ENCODE measurements around the gene SERP2. TPM values are rescaled to one million over a fixed set of nuclear protein-coding genes. Genes with fewer than 3 reads are reported as not detected.
A peak's percentile ranks its signal among the peaks of the same experiment; 100 is the strongest.

Gene SERP2
- total RNA-seq, 1 donor from 2014 or later, result 4.8 TPM

GRCh38 chr13:44404261-44405132 lies 30.9 kb downstream of the SERP2 start:
- H3K27ac Mint-ChIP-seq, result peak overlapping the region; percentile 83
- H3K27me3 Mint-ChIP-seq (ENCODE audit: low read depth), result peaks cover 39% of the 10 kb centered on the region
- no peaks in the 10 kb centered on the region for H3K9me3 Mint-ChIP-seq
- peak overlapping the region; percentile 8 for H3K4me3 Mint-ChIP-seq
- TF ChIP-seq, protein P1, sequence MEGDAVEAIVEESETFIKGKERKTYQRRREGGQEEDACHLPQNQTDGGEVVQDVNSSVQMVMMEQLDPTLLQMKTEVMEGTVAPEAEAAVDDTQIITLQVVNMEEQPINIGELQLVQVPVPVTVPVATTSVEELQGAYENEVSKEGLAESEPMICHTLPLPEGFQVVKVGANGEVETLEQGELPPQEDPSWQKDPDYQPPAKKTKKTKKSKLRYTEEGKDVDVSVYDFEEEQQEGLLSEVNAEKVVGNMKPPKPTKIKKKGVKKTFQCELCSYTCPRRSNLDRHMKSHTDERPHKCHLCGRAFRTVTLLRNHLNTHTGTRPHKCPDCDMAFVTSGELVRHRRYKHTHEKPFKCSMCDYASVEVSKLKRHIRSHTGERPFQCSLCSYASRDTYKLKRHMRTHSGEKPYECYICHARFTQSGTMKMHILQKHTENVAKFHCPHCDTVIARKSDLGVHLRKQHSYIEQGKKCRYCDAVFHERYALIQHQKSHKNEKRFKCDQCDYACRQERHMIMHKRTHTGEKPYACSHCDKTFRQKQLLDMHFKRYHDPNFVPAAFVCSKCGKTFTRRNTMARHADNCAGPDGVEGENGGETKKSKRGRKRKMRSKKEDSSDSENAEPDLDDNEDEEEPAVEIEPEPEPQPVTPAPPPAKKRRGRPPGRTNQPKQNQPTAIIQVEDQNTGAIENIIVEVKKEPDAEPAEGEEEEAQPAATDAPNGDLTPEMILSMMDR (IDR thresholded peaks at IDR 0.05; ENCODE audit: unreplicated experiment), result no peak
- peaks cover 45% of the 10 kb centered on the region for H3K4me1 Mint-ChIP-seq
- no peaks in the 10 kb centered on the region for H3K36me3 Mint-ChIP-seq
- DNase-seq (ENCODE audit: low spot score in 2 of 2, unreplicated experiment in 2 of 2), result no peak

DNA sequence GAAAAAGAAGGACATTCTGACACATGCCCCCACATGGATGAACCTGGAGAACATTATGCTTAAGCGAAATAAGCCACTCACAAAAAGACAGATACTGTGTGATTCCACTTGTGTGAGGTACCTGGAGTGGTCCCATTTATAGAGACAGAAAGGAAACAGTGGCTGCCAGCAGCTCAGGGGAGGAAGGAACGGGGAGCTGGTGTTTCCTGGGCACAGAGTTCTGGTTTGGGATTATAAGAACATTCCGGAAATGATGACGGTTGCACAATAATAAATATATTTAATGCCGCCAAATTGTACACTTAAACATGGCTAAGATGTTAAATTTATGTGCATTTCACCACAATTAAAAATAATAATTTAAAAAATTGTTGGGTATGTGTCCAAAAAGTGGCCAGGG lies 33.0 kb downstream of the SERP2 start:
- peaks cover 45% of the 10 kb centered on the region for H3K4me1 Mint-ChIP-seq
- peaks cover 41% of the 10 kb centered on the region for H3K27me3 Mint-ChIP-seq (ENCODE audit: low read depth)
- TF ChIP-seq, protein P1 (IDR thresholded peaks at IDR 0.05; ENCODE audit: unreplicated experiment), result no peak
- H3K27ac Mint-ChIP-seq, result no peak overlapping the region
- no peak overlapping the region for H3K4me3 Mint-ChIP-seq
- H3K36me3 Mint-ChIP-seq, result no peaks in the 10 kb centered on the region
- H3K9me3 Mint-ChIP-seq, result no peaks in the 10 kb centered on the region
- DNase-seq (ENCODE audit: low spot score in 2 of 2, unreplicated experiment in 2 of 2), result no peak

DNA sequence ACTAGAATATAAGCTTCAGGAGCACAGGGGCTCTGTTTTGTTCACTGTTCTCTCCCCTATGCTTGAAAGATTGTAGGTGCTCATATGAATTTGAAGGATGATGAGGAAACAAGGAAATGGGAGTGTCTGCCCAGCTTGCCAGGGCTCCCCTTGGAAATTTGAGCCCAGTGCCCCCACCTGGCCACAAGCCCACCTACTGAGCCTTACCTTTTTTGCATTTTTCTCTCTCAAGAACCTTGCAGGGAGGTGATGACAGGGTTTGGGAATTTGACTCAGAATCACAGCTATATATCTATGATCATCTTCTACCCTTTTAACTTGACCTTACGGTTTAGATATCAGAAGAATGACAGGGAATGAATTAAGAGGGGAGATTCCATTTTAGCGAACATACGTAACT lies 33.8 kb downstream of the SERP2 start:
- TF ChIP-seq, protein P1 (IDR thresholded peaks at IDR 0.05; ENCODE audit: unreplicated experiment), result no peak
- Mint-ChIP-seq H3K27me3 (ENCODE audit: low read depth) (peaks cover 36% of the 10 kb centered on the region), H3K4me1 (peaks cover 44% of the 10 kb centered on the region), H3K27ac (no peak overlapping the region), H3K9me3 (no peaks in the 10 kb centered on the region), H3K36me3 (no peaks in the 10 kb centered on the region), H3K4me3 (no peak overlapping the region)
- no peak for DNase-seq (ENCODE audit: low spot score in 2 of 2, unreplicated experiment in 2 of 2)

DNA sequence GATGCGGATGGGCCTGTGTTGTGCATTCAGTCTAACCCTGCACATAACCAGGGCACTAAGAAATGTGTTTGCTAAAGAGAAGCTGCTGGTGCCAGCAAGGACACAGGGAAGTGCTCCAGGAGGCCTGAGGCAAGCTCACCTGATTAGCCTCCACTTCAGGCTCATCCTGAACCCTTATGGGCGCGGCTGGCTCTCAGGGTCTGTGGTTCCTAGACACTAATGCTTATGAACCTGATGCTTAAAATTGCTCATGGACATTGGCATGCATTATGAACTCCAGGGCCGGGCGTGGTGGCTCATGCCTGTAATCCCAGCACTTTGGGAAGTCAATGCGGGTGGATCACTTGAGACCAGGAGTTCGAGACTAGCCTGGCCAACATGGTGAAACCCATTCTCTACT lies 34.3 kb downstream of the SERP2 start:
- no peak overlapping the region for H3K27ac Mint-ChIP-seq
- peaks cover 32% of the 10 kb centered on the region for H3K27me3 Mint-ChIP-seq (ENCODE audit: low read depth)
- no peak for DNase-seq (ENCODE audit: low spot score in 2 of 2, unreplicated experiment in 2 of 2)
- H3K36me3 Mint-ChIP-seq, result no peaks in the 10 kb centered on the region
- TF ChIP-seq, protein P1 (IDR thresholded peaks at IDR 0.05; ENCODE audit: unreplicated experiment), result no peak
- no peak overlapping the region for H3K4me3 Mint-ChIP-seq
- H3K4me1 Mint-ChIP-seq, result peaks cover 44% of the 10 kb centered on the region
- no peaks in the 10 kb centered on the region for H3K9me3 Mint-ChIP-seq

DNA sequence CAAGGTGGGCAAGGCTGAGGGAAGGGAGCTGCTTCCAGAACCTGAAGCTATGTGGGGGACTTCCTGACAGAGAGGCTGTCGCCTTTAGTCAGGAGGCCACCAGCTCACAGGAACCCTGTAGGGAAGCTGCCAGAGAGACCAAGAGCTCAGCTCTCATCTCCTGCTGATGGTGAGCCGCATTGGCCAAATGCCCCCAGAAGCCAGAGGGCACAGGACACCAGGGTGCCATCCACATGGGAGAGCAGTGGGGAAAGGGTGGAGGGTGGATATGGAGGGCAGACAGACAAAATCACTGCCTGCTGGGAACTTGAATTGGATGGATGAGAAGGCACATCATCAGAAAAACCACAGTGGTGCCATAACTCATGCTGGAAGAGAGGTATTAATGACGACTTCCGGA lies 36.0 kb downstream of the SERP2 start:
- Mint-ChIP-seq H3K4me3 (no peak overlapping the region), H3K9me3 (no peaks in the 10 kb centered on the region), H3K4me1 (peaks cover 29% of the 10 kb centered on the region), H3K27me3 (ENCODE audit: low read depth) (peaks cover 30% of the 10 kb centered on the region), H3K36me3 (no peaks in the 10 kb centered on the region), H3K27ac (no peak overlapping the region)
- TF ChIP-seq, protein P1 (IDR thresholded peaks at IDR 0.05; ENCODE audit: unreplicated experiment), result no peak
- no peak for DNase-seq (ENCODE audit: low spot score in 2 of 2, unreplicated experiment in 2 of 2)

Measured in mesothelial cell of epicardium (in vitro differentiated cells).